GM18499 (cell line): ENCODE measurements around the gene HORMAD1.
"Not testable (repeated sequence)": the region's sequence is repeated elsewhere in the genome, so short reads cannot be mapped to it uniquely, and the experiment has no call there.

Experiments
- ATAC-seq: cut with Tn5 transposase; IDR thresholded peaks from one replicate; pipeline ENCODE4 v1.9.1; 2021; ENCODE audit warnings: moderate number of reproducible peaks; ENCODE audit not compliant: insufficient read depth, unreplicated experiment

The HORMAD1 gene

DNA sequence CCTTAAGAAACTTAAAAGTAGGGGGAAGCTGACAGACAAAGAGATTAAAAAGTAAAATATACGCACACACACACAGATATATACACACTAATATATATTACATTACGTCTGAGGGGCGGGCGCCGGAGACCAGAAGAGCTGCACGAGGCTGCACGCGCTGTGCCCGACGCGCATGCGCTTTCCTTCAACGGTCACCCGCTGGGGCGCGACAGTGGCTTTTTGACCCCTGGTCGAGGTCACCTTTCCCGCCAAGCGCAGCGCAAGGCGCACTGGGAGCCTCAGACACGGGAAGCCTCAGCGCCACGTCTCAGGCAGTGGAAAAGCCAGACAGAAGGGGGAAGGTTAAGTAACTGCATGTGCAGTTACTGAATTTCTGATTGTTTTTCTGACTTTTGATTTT, at the start of gene HORMAD1:
Gene HORMAD1, minus strand, starts transcription at position 193 of the 400 bp plus-strand sequence. CDS start 1,390 bp downstream, outside the sequence.
- ATAC-seq, result no peak

- not testable (repeated sequence) for ATAC-seq
These were observed 47.0 kb upstream of the HORMAD1 start for GRCh38 chr1:150767704-150768103.

GRCh38 chr1:150765977-150766301, 45.2 kb upstream of the HORMAD1 start:
- not testable (repeated sequence) for ATAC-seq

GRCh38 chr1:150765296-150765976, 44.7 kb upstream of the HORMAD1 start, which contains the start of gene CTSS:
CTSS (minus strand) TSS chr1:150765778; CDS start chr1:150764763, 1,015 bp downstream.
- ATAC-seq, result peak; percentile 68

GRCh38 chr1:150764617-150765101, 44.0 kb upstream of the HORMAD1 start:
- no peak for ATAC-seq

DNA sequence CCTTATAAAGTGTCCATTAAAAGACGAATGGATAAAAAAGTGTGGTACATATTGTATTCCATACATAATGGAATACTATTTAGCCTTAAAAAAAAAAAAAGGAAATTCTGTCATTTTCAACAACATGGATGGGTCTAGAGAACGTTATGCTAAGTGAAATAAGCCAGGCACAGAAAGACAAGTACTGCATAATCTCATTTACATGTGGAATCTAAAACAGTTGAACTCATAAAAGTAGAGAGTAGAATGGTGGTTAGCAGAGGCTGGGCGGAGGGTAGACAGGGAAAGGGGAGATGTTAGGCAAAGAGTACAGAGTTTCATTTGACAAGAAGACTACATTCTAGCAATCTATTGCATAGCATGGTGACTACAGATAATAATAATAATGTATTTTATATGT, 42.3 kb upstream of the HORMAD1 start:
- no peak for ATAC-seq

DNA sequence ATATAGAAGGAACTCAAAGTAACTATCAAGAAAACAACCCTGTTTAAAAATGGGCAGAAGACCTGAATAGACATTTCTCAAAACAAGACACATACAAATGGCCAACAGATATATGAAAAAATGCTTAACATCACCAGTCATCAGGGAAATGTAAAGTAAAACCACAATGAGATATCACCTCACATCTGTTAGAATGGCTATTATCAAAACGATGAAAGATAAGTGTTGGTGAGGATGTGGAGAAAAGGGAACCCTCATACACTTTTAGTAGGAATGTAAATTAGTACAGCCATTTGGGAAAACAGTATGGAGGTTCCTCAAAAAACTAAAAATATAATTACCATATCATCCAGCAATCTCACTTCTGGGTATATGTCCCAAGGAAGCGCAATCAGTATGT, 41.9 kb upstream of the HORMAD1 start:
- ATAC-seq, result no peak

GRCh38 chr1:150761801-150762200, 41.1 kb upstream of the HORMAD1 start:
- no peak for ATAC-seq

DNA sequence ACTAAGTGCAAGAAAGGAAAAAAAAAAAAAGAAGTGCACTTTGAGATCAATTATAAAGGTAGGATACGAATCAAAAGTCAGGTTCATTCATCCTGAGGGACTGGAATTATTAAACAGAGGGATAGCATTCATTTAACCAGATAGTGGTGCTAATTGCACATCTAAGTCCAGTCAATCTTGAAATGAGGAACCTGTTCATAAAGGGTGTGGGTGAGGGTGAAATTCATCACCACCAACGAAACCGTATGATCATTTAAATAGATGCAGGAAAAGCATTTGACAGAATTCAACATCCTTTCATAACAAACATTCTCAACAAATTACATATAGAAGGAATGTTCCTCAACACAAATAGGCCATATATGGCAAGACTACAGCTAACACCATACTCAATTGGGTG, 39.3 kb upstream of the HORMAD1 start:
- no peak for ATAC-seq

DNA sequence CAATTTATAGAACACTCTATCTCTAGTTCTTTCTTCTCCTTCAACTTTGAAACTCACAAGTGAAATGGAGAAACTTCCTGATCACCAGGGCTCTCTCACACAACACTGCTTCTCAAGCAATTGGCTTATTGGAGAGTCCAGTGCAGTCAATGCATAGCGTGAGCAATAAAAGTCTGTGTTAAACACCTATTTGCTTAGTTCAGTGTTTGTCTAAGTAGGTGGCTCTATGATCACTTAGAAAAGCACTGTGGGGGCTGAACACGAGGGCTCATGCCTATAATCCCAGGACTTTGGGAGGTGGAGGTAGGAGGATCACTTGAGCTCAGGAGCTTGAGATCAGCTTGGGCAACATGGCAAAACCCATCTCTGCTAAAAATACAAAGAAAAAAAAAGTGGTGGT, 32.7 kb upstream of the HORMAD1 start:
- no peak for ATAC-seq

- no peak for ATAC-seq
These were observed 30.7 kb upstream of the HORMAD1 start for GRCh38 chr1:150751443-150751842.

GRCh38 chr1:150749720-150750311, 29.1 kb upstream of the HORMAD1 start:
- no peak for ATAC-seq

DNA sequence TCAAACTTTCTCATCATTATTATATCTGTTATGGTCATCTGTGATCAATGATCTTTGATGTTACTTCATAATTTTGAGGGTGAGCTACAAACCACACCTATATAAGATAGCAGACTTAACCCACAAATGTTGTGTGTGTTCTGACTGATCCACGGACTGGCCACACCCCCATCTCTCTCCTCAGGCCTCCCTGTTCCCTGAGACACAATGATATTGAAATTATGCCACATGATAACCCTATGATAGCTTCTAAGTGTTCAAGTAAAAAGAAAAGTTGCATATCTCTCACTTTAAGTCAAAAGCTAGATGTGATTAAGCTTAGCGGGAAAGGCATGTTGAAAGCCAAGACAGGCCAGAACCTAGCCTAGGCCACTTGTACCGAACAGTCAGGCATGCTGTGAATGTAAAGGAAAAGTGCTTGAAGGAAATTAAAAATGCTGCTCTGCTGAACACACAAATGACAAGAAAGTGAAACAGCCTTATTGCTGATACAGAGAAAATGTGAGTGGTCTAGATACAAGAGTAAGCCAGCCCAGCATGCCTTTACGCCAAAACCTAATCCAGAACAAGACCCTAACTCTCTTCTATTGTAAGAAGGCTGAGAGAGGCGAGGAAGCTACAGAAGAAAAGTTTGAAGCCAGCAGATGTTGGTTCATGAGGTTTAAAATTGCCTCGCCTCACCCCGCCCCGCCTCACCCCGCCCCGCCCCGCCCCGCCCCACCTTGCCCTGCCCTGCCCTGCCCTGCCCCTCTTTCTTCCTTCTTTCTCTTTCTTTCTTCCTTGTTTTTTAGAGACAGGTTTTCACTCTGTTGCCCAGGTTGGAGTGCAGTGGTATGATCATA, 28.4 kb upstream of the HORMAD1 start:
- no peak for ATAC-seq

GRCh38 chr1:150730130-150730721, 9.5 kb upstream of the HORMAD1 start:
- ATAC-seq, result no peak

DNA sequence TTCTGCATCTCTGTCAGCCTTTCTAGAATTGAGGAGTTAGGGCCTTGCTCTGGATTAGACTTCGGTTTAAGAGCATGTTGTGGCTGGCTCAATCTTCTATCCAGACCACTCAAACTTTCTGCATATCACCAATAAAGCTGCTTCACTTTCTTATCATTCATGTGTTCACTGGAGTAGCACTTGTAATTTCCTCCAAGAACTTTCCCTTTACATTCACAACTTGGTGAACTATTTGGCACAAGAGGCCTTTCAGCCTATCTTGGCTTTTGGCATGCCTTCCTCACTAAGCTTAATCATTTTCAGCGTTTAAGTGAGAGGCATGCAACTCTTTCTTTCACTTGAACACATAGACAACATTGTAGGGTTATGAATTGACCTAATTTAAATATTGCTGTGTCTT, 3.6 kb upstream of the HORMAD1 start:
- ATAC-seq, result no peak

DNA sequence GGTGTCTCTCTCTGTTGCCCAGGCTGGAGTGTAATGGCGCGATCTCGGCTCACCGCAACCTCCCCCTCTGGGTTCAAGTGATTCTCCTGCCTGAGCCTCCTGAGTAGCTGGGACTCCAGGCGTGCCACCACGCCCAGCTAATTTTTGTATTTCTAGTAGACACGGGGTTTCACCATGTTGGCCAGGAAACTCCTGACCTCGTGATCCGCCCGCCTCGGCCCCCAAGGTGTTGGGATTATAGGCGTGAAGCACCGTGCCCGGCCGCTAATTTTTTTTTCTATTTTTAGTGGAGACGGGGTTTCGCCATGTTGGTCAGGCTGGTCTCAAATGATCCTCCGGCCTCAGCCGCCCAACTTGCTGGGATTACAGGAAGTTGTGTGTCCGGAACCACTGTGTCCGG, 597 bp downstream of the HORMAD1 start:
- no peak for ATAC-seq

DNA sequence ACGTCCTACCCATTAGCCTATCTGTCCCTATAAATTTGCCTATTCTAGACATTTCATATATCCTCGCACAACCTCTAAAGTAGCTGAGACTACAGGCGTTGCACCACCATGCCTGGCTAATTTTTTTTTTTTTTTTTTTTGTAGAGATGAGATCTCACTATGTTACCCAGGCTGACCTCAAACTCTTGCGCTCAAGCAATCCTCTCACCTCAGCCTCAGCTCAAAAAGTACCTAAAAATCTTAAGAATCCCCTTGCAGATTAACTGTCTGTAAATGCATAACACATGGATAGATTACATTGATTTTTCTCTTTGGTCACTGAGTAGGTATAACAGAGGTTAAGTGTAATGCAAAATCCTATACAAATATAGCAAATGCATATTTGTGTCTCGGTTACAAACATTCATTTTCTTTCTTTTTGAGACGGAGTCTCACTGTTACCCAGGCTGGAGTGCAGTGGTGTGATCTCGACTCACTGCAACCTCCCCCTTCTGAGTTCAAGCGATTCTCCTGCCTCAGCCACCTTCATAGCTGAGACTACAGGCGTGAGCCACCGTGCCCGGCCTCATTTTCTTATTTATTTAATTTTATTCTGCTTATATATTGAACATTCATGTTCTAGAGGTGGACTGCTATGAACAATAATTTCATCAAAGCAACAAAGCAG, 2.3 kb downstream of the HORMAD1 start:
- ATAC-seq, result no peak

DNA sequence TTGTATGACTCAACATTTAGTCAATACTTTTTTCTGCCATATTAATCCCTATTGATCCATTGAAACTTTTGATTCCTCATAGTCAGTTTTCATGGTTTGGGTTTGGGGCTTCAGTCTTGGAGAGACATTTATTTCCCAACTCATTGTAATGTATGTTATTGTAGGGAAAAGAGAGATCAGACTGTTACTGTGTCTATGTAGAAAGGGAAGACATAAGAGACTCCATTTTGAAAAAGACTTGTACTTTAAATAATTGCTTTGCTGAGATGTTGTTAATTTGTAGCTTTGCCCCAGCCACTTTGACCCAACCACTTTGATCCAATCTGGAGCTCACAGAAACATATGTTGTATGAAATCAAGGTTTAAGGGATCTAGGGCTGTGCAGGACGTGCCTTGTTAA, 11.7 kb downstream of the HORMAD1 start:
- not testable (repeated sequence) for ATAC-seq

DNA sequence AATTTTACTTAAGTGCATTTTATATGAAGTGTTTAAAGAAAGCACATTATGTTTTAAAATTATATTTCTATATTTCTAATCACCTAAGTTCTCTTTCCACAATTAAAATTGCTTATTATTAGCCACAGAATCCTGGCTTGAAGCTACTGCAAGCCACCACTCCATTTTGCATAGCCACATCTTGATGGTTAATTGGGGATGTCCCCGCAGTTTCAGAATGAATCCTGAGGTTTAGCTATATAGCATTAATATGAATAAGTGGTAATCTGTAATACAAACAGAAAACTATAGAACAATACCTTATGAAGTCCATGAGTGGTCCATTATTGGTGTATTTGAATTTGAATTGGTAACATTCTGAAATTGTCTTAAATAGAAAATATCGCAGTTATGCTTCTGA, 12.1 kb downstream of the HORMAD1 start:
- no peak for ATAC-seq

GRCh38 chr1:150706091-150706490, 14.6 kb downstream of the HORMAD1 start:
- no peak for ATAC-seq
